HCT116 (cell line): Measurements from ENCODE around the gene FAM210B. TPM values are rescaled to one million over a fixed set of nuclear protein-coding genes. Genes with fewer than 3 reads are reported as not detected.

Experiments
- ATAC-seq: fragments of 200-7000 bp; cut with Tn5 transposase; 2 replicates; pipeline ENCODE4 v1.9.1; 2020; ENCODE audit warnings: mild to moderate bottlenecking, moderate library complexity
- BruUV-seq: library from RNA; stranded (reverse); fragments of 400-500 nt; replicated peaks from 2 replicates; lab custom pipeline; 2021; lab: Mats Ljungman, UMichigan
- CTCF ChIA-PET: fragments of 300-600 bp; sonication (Branson Sonifier 250); formaldehyde crosslinking; loops from one replicate; lab custom pipeline; 2021; ENCODE audit warnings: antibody characterized with exemption; lab: Charles Lee
- POLR2A ChIA-PET: fragments of 300-600, 350-600 bp; sonication (Branson Sonifier 250); formaldehyde crosslinking; loops from one replicate; lab custom pipeline; 2021; ENCODE audit warnings: antibody characterized with exemption; lab: Charles Lee
- RAD21 ChIA-PET, 2 experiments: fragments of 300-600 bp; sonication (Branson Sonifier 250); formaldehyde crosslinking; loops; one replicate each; lab custom pipeline; 2023; ENCODE audit warnings: low total read pairs in 2 of 2; ENCODE audit not compliant: uncharacterized antibody in 2 of 2, unreplicated experiment in 2 of 2, low non-redundant PET in 1 of 2; lab: Charles Lee
- DNase-seq: peaks from one replicate; pipeline ENCODE4 v3.0.0-alpha.2; 2010; ENCODE audit warnings: low read depth, low spot score
- H2AFZ ChIP-seq: fragments of 200-600 bp; shearing (Covaris generic), sonication (generic); 2 replicates; pipeline ENCODE4 v1.6.1; 2017; ENCODE audit warnings: low read depth, mixed run types, mixed read lengths, antibody characterized with exemption, low read length; ENCODE audit not compliant: poor library complexity, severe bottlenecking
- H3K27ac ChIP-seq: 2 replicates; pipeline ENCODE4 v1.5.1; 2012; ENCODE audit warnings: low read depth, low read length
- H3K27me3 ChIP-seq: fragments of 200-600 bp; sonication (generic); 2 replicates; pipeline ENCODE4 v1.6.1; 2016; ENCODE audit warnings: mixed run types, low read length, mixed read lengths; ENCODE audit not compliant: insufficient read depth
- H3K36me3 ChIP-seq, 2 experiments: fragments of 200-500 bp in 1 of 2; fragments of 200-600 bp in 1 of 2; sonication (Bioruptor generic) in 1 of 2; sonication (generic) in 1 of 2; 2 replicates each; pipeline versions ENCODE4 v1.5.1 to v1.6.1; 2014 to 2016; ENCODE audit warnings: low read length in 2 of 2, inconsistent platforms in 1 of 2, mixed read lengths in 1 of 2, mixed run types in 1 of 2; ENCODE audit not compliant: insufficient read depth in 2 of 2, control insufficient read depth in 1 of 2
- H3K4me1 ChIP-seq, 2 experiments: fragments of 200-600 bp in 1 of 2; sonication (generic) in 1 of 2; 2 replicates each; pipeline versions ENCODE4 v1.5.1 to v1.6.1; 2012 to 2017; ENCODE audit warnings: low read length in 2 of 2, inconsistent platforms in 1 of 2, mild to moderate bottlenecking in 1 of 2, mixed read lengths in 1 of 2, mixed run types in 1 of 2, moderate library complexity in 1 of 2; ENCODE audit not compliant: insufficient read depth in 2 of 2, control insufficient read depth in 1 of 2
- H3K4me2 ChIP-seq: fragments of 200-600 bp; sonication (generic); 2 replicates; pipeline ENCODE4 v1.6.1; 2017; ENCODE audit warnings: mixed run types, low read length, mixed read lengths
- H3K4me3 ChIP-seq, 2 experiments: fragments of 200-600 bp in 1 of 2; sonication (generic) in 1 of 2; replicated peaks in 1 of 2; 2 replicates each; pipeline ENCODE4 v1.5.1; 2011 to 2016; ENCODE audit warnings: low read length in 2 of 2, control low read depth in 1 of 2, low read depth in 1 of 2, mild to moderate bottlenecking in 1 of 2, mixed read lengths in 1 of 2, mixed run types in 1 of 2
- H3K79me2 ChIP-seq: fragments of 200-600 bp; sonication (generic); 2 replicates; pipeline ENCODE4 v1.6.1; 2017; ENCODE audit warnings: mild to moderate bottlenecking, mixed run types, low read length, moderate library complexity, mixed read lengths; ENCODE audit not compliant: insufficient read depth
- H3K9ac ChIP-seq: fragments of 200-600 bp; sonication (generic); 2 replicates; pipeline ENCODE4 v1.6.1; 2016; ENCODE audit warnings: low read length, mixed read lengths
- H3K9me2 ChIP-seq: fragments of 200-600 bp; sonication (generic), shearing (Covaris generic); 2 replicates; pipeline ENCODE4 v1.6.1; 2017; ENCODE audit warnings: mixed run types, mild to moderate bottlenecking, moderate library complexity; ENCODE audit not compliant: insufficient read depth
- H3K9me3 ChIP-seq, 2 experiments: fragments of 200-500 bp in 1 of 2; fragments of 200-600 bp in 1 of 2; sonication (Bioruptor generic) in 1 of 2; sonication (generic) in 1 of 2; 2 replicates each; pipeline ENCODE4 v1.6.1; 2014 to 2017; ENCODE audit warnings: low read length in 2 of 2, mixed read lengths in 2 of 2, inconsistent platforms in 1 of 2, low read depth in 1 of 2, mild to moderate bottlenecking in 1 of 2, mixed run types in 1 of 2, moderate library complexity in 1 of 2; ENCODE audit not compliant: control insufficient read depth in 1 of 2, insufficient read depth in 1 of 2
- H4K20me1 ChIP-seq: fragments of 200-600 bp; sonication (generic), shearing (Covaris generic); 2 replicates; pipeline ENCODE4 v1.6.1; 2017; ENCODE audit warnings: mixed run types, mild to moderate bottlenecking, moderate library complexity; ENCODE audit not compliant: insufficient read depth
- CEBPB ChIP-seq: IDR thresholded peaks from 2 replicates; pipeline ENCODE4 v1.6.1; 2012; ENCODE audit warnings: low read depth
- EZH2 ChIP-seq: fragments of 200-600 bp; sonication (generic); IDR thresholded peaks from 2 replicates; pipeline ENCODE4 v1.6.1; 2017; ENCODE audit warnings: antibody characterized with exemption, mixed run types
- EZH2phosphoT487 ChIP-seq: fragments of 200-600 bp; IDR thresholded peaks from 2 replicates; pipeline ENCODE4 v1.6.1; 2018; ENCODE audit warnings: antibody characterized with exemption, borderline replicate concordance
- SP1 ChIP-seq: IDR thresholded peaks from 2 replicates; pipeline ENCODE4 v1.6.1; 2012; ENCODE audit warnings: low read depth
- intact Hi-C: fragments of 100-400 bp; cut with micrococcal nuclease; formaldehyde crosslinking; loops from 2 replicates; pipeline ENCODE4 v1.10.0; 2022
- total RNA-seq: library from RNA; stranded (reverse); gene quantifications from one replicate; pipeline ENCODE4 v1.2.1, GENCODE V29; 2021; ENCODE audit not compliant: unreplicated experiment
- TF ChIP-seq, protein P1 (sequence below): IDR thresholded peaks from 2 replicates; pipeline ENCODE4 v1.6.1; 2011; ENCODE audit warnings: mild to moderate bottlenecking, low read length, moderate library complexity; ENCODE audit not compliant: insufficient replicate concordance; ENCODE audit errors: extremely low read depth
- TF ChIP-seq, protein P2 (sequence below), 3 experiments: fragments of 200-600 bp in 1 of 3; sonication (generic) in 1 of 3; IDR thresholded peaks in 2 of 3; conservative IDR thresholded peaks in 1 of 3; 2 replicates each; pipeline ENCODE4 v1.5.1; 2012 to 2017; ENCODE audit warnings: low read depth in 2 of 3, low read length in 2 of 3, antibody characterized with exemption in 1 of 3, borderline replicate concordance in 1 of 3, control low read depth in 1 of 3, mild to moderate bottlenecking in 1 of 3, mixed read lengths in 1 of 3, mixed run types in 1 of 3, moderate library complexity in 1 of 3; ENCODE audit not compliant: insufficient read depth in 1 of 3
- TF ChIP-seq, protein P3 (sequence below): IDR thresholded peaks from 2 replicates; pipeline ENCODE4 v1.6.1; 2012

Gene FAM210B
- total RNA-seq, 1 experiment from 2014 or later = 12.0 TPM

DNA sequence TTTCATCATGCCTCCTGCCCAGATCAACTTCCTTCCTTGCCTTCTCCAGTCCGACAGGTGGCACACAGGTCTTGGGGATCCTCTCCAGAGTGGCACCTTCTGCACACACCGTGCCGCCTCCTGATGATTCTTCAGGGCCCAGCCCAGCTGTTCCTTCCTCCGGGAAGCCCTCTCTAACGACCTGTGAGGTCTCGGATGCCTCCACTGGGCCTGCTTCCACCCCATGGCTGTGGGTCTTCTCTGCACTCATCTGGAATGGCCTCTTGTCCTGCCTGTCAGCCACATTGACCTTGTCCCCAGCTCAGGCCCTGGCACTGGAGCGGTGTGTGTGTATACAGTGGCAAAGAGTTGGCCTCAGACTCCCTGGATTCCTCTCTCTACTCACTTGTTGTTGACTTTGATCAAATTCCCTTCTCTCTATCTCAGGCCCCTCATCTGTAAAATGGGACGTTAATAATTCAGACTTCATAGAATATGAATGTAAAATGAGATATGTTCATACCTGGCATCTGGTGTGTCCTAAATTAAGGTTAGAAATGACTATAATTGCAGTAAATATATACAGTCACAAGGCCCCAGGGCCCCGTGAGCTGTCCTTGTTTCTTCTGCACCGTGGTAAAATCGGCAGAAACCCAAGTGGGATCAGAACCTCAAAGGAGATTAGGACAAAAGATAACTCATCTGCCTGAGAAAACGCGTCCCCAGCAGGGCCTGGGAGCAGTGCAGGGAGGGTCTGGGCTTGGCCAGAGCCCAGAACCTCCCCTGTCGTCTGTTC is 1.5 kb downstream of the FAM210B start:
- RAD21 ChIA-PET = no interaction called here
- Histone ChIP-seq H3K4me1 (peaks cover 7 to 21% of the 10 kb centered on the region in 2 experiments), H3K4me2 (peak overlapping the region; percentile 88), H3K9me3 (no peaks in the 10 kb centered on the region), H3K27me3 (no peaks in the 10 kb centered on the region), H3K27ac (no peak overlapping the region), H3K36me3 (no peaks in the 10 kb centered on the region), H3K9ac (0 out of 2 replicates have a peak overlapping the region, but pooled peaks have one; percentile 70), H3K79me2 (no peaks in the 10 kb centered on the region), H3K4me3 (peak overlapping the region; percentile 72 to 77; a peak in 3 of 4 replicates), H2AFZ (no peak overlapping the region), H4K20me1 (no peaks in the 10 kb centered on the region), H3K9me2 (no peaks in the 10 kb centered on the region)
- intact Hi-C loops = no loop called here
- POLR2A ChIA-PET = no interaction called here
- no peak for ATAC-seq
- TF ChIP-seq, protein P1, sequence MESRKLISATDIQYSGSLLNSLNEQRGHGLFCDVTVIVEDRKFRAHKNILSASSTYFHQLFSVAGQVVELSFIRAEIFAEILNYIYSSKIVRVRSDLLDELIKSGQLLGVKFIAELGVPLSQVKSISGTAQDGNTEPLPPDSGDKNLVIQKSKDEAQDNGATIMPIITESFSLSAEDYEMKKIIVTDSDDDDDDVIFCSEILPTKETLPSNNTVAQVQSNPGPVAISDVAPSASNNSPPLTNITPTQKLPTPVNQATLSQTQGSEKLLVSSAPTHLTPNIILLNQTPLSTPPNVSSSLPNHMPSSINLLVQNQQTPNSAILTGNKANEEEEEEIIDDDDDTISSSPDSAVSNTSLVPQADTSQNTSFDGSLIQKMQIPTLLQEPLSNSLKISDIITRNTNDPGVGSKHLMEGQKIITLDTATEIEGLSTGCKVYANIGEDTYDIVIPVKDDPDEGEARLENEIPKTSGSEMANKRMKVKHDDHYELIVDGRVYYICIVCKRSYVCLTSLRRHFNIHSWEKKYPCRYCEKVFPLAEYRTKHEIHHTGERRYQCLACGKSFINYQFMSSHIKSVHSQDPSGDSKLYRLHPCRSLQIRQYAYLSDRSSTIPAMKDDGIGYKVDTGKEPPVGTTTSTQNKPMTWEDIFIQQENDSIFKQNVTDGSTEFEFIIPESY = no peak
- BruUV-seq = no TSS peak
- DNase-seq = no peak
- CTCF ChIA-PET = no interaction called here

DNA sequence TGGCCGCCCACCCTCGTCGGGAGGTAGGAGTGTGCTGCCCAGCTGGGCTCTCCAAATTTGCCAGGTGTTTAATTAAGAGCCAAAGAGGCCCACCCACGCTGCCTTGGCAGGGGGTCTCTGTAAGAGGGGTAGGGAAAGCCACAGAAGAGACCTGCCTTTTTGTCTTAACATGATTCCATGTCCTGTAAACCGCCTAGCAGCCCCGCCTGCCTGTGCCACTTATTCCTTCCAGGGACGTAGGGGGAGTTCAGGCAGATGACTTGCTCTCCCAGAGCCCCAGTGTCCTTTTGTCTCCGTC is 2.1 kb downstream of the FAM210B start:
- peaks cover 7 to 21% of the 10 kb centered on the region in 2 experiments for H3K4me1 ChIP-seq
- H3K4me3 ChIP-seq = no peak overlapping the region
- H4K20me1 ChIP-seq = no peaks in the 10 kb centered on the region
- H3K36me3 ChIP-seq = no peaks in the 10 kb centered on the region
- H3K9ac ChIP-seq = no peak overlapping the region
- ChIA-PET RAD21 (no interaction called here), CTCF (no interaction called here)
- no TSS peak for BruUV-seq
- H3K79me2 ChIP-seq = no peaks in the 10 kb centered on the region
- H3K9me3 ChIP-seq = no peaks in the 10 kb centered on the region
- no peak overlapping the region for H2AFZ ChIP-seq
- H3K9me2 ChIP-seq = no peaks in the 10 kb centered on the region
- intact Hi-C loops = no loop called here
- TF ChIP-seq CEBPB = no peak
- no peak for TF ChIP-seq EZH2
- TF ChIP-seq, protein P2, sequence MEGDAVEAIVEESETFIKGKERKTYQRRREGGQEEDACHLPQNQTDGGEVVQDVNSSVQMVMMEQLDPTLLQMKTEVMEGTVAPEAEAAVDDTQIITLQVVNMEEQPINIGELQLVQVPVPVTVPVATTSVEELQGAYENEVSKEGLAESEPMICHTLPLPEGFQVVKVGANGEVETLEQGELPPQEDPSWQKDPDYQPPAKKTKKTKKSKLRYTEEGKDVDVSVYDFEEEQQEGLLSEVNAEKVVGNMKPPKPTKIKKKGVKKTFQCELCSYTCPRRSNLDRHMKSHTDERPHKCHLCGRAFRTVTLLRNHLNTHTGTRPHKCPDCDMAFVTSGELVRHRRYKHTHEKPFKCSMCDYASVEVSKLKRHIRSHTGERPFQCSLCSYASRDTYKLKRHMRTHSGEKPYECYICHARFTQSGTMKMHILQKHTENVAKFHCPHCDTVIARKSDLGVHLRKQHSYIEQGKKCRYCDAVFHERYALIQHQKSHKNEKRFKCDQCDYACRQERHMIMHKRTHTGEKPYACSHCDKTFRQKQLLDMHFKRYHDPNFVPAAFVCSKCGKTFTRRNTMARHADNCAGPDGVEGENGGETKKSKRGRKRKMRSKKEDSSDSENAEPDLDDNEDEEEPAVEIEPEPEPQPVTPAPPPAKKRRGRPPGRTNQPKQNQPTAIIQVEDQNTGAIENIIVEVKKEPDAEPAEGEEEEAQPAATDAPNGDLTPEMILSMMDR (IDR thresholded peaks at IDR 0.05 in 2 of 3, conservative IDR thresholded peaks at IDR 0.05 in 1 of 3; ENCODE audit: borderline replicate concordance in 1 of 3, insufficient read depth in 1 of 3, low read depth in 2 of 3, low read length in 2 of 3) = no peak
- TF ChIP-seq SP1 = no peak
- TF ChIP-seq EZH2phosphoT487 = no peak
- TF ChIP-seq, protein P3, sequence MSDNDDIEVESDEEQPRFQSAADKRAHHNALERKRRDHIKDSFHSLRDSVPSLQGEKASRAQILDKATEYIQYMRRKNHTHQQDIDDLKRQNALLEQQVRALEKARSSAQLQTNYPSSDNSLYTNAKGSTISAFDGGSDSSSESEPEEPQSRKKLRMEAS = no peak
- TF ChIP-seq, all 23 proteins: peak for 0
- no peak overlapping the region for H3K4me2 ChIP-seq
- DNase-seq (no peak), ATAC-seq (no peak)
- no peaks in the 10 kb centered on the region for H3K27me3 ChIP-seq
- no peak overlapping the region for H3K27ac ChIP-seq
- POLR2A ChIA-PET = no interaction called here
